Measurements from ENCODE around the gene CDR2L. TPM values are rescaled to one million over a fixed set of nuclear protein-coding genes. Genes with fewer than 3 reads are reported as not detected.

The CDR2L gene
- total RNA-seq, 1 experiment from 2014 or later: 3.4 TPM

DNA sequence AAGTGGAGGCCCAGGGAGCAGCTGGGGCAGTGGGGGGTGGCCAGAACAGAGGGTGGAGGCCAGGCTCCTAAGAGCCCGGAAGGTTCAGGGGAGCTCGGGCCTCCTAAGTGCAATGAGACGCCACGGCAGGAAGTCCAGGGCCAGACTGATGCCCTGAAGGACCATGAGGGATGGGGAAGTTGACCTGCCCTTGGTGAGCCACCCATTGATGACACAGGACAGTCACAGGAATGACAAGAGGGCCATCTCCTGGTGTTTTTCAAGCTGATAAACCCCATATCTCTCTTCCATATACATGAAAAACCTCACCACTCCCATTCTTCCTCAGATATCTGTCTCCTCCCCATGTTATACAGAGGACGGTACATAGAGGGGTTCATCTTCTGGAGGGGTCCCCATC lies 19.2 kb downstream of the CDR2L start:
- Mint-ChIP-seq H3K4me3 (ENCODE audit: unreplicated experiment) (no peak overlapping the region), H3K27ac (ENCODE audit: low read depth, unreplicated experiment) (no peak overlapping the region), H3K4me1 (ENCODE audit: insufficient read depth, unreplicated experiment) (no peaks in the 10 kb centered on the region), H3K27me3 (ENCODE audit: insufficient read depth, unreplicated experiment) (no peaks in the 10 kb centered on the region), H3K9me3 (ENCODE audit: unreplicated experiment) (no peaks in the 10 kb centered on the region), H3K36me3 (ENCODE audit: insufficient read depth, unreplicated experiment) (peaks cover 11% of the 10 kb centered on the region)
- TF ChIP-seq, protein P1, sequence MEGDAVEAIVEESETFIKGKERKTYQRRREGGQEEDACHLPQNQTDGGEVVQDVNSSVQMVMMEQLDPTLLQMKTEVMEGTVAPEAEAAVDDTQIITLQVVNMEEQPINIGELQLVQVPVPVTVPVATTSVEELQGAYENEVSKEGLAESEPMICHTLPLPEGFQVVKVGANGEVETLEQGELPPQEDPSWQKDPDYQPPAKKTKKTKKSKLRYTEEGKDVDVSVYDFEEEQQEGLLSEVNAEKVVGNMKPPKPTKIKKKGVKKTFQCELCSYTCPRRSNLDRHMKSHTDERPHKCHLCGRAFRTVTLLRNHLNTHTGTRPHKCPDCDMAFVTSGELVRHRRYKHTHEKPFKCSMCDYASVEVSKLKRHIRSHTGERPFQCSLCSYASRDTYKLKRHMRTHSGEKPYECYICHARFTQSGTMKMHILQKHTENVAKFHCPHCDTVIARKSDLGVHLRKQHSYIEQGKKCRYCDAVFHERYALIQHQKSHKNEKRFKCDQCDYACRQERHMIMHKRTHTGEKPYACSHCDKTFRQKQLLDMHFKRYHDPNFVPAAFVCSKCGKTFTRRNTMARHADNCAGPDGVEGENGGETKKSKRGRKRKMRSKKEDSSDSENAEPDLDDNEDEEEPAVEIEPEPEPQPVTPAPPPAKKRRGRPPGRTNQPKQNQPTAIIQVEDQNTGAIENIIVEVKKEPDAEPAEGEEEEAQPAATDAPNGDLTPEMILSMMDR (IDR thresholded peaks at IDR 0.05; ENCODE audit: unreplicated experiment): no peak
- intact Hi-C loops (cut with micrococcal nuclease): loop anchor here (1.0 kb wide), 1 partner anchor 45 kb away; no protein-coding TSS in a partner anchor
- no TSS peak for BruUV-seq (replicated peaks)
- peak; percentile 27 for DNase-seq (ENCODE audit: unreplicated experiment)
- POLR2A ChIA-PET: interaction anchor here (10.9 kb wide), 1 partner anchor 15 kb away, joined by 228 read pairs; the partner anchor contains the start of gene CDR2L
- CTCF ChIA-PET: interaction anchor here (0.6 to 2.8 kb wide), 3 partner anchors 26 to 372 kb away, joined by 3 to 16 read pairs (median 4); no protein-coding TSS in a partner anchor

DNA sequence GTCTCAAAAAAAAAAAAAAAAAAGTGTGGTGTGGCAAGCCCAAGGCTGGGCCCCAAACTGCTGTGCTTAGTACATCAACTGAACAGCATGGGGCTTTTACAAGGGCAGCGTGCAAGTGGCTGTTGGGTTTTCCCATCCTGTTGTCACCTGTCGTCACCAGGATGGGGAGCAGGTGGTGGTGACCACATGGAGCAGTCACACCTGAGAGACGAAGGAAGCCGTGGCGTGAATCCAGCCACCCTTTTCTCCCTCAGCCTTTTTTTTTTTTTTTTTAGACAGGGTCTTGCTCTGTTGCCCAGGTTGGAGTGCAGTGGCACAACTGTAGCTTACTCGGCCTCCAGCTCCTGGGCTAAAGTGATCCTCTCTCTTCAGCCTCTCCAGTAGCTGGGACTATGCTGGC lies 20.9 kb downstream of the CDR2L start:
- intact Hi-C loops (cut with micrococcal nuclease): no loop called here
- H3K4me3 Mint-ChIP-seq (ENCODE audit: unreplicated experiment): no peak overlapping the region
- no peaks in the 10 kb centered on the region for H3K9me3 Mint-ChIP-seq (ENCODE audit: unreplicated experiment)
- no peak for DNase-seq (ENCODE audit: unreplicated experiment)
- BruUV-seq (replicated peaks): no TSS peak
- H3K27me3 Mint-ChIP-seq (ENCODE audit: insufficient read depth, unreplicated experiment): no peaks in the 10 kb centered on the region
- ChIA-PET CTCF (interaction anchor here (1.3 kb wide), 1 partner anchor 47 kb away, joined by 3 read pairs; no protein-coding TSS in a partner anchor), POLR2A (interaction anchor here (0.6 to 10.9 kb wide), 2 partner anchors 17 to 193 kb away, joined by 4 to 228 read pairs; partner anchors contain the start of gene CDR2L)
- H3K4me1 Mint-ChIP-seq (ENCODE audit: insufficient read depth, unreplicated experiment): peaks cover 9% of the 10 kb centered on the region
- no peak overlapping the region for H3K27ac Mint-ChIP-seq (ENCODE audit: low read depth, unreplicated experiment)
- no peaks in the 10 kb centered on the region for H3K36me3 Mint-ChIP-seq (ENCODE audit: insufficient read depth, unreplicated experiment)
- TF ChIP-seq, protein P1 (IDR thresholded peaks at IDR 0.05; ENCODE audit: unreplicated experiment): no peak

DNA sequence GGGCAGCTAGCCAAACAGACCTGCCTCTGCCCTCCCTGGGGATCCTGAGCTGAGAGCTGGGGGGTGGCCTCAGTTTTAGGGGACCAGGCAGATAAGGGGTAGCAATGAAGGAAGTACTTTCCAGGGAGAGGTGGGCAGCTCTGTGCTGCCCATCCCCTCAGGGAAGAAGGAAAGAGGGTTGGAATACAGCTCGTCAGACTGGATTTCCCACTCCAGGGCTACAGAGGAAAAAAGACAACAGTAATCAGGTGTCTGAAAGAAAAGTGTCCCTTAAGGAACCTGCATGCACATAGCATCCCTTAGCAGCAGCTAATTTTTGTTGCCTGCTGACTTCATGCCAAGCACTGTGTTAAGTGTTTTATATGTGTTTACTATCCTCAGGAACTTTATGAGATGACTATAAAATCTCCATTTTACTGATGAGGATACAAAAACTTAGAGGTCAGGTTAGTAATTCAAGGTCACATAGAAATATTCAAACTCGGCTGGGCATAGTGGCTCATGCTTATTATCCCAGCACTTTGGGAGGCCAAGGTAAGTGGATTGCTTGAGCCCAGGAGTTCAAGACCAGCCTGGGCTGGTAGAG lies 21.8 kb downstream of the CDR2L start:
- no peak for DNase-seq (ENCODE audit: unreplicated experiment)
- Mint-ChIP-seq H3K9me3 (ENCODE audit: unreplicated experiment) (no peaks in the 10 kb centered on the region), H3K4me3 (ENCODE audit: unreplicated experiment) (no peak overlapping the region), H3K4me1 (ENCODE audit: insufficient read depth, unreplicated experiment) (peaks cover 17% of the 10 kb centered on the region), H3K36me3 (ENCODE audit: insufficient read depth, unreplicated experiment) (peaks cover 6% of the 10 kb centered on the region), H3K27me3 (ENCODE audit: insufficient read depth, unreplicated experiment) (no peaks in the 10 kb centered on the region), H3K27ac (ENCODE audit: low read depth, unreplicated experiment) (no peak overlapping the region)
- POLR2A ChIA-PET: interaction anchor here (10.9 kb wide), 1 partner anchor 17 kb away, joined by 228 read pairs; the partner anchor contains the start of gene CDR2L
- BruUV-seq (replicated peaks): no TSS peak
- intact Hi-C loops (cut with micrococcal nuclease): no loop called here
- TF ChIP-seq, protein P1 (IDR thresholded peaks at IDR 0.05; ENCODE audit: unreplicated experiment): no peak
- CTCF ChIA-PET: interaction anchor here (0.7 to 1.3 kb wide), 4 partner anchors 33 to 105 kb away, joined by 3 to 4 read pairs (median 3); no protein-coding TSS in a partner anchor

DNA sequence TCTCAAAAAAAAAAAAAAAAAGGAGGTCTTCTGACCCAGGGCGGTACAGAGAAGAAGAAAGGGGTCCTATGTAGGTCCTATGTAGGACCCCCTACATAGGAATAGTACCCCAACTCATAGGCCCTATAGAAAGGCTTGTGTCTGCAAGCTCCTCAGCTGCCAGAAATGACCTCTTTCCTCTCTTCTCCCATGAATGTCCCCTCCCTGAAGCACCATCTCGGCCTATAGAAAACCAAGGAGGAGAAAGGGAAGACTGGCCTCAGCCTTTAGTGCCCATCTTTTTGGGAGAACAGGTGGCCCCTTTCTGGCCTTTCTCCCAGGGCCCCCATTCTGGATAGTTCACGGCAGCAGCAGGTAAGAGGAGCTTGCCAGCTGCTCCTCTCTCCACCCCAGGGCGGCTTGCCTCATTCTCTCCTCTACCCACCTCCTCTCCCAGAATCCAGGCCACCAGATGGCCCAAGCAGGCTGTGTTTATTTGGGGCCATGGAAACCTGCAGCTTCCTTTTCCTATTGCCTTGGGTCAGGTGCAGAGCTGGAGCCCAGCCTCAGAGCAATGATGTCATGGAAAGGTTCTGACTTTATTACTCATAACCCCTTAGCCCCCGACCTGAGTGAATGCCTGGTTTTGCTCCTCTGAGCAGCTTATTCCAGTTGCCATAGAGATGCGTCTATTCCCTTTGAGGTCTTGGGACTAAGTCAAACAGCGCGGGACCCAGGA lies 23.4 kb downstream of the CDR2L start:
- DNase-seq (ENCODE audit: unreplicated experiment): peak; percentile 38
- Mint-ChIP-seq H3K4me3 (ENCODE audit: unreplicated experiment) (no peak overlapping the region), H3K9me3 (ENCODE audit: unreplicated experiment) (no peaks in the 10 kb centered on the region), H3K27ac (ENCODE audit: low read depth, unreplicated experiment) (no peak overlapping the region), H3K27me3 (ENCODE audit: insufficient read depth, unreplicated experiment) (no peaks in the 10 kb centered on the region), H3K36me3 (ENCODE audit: insufficient read depth, unreplicated experiment) (peaks cover 21% of the 10 kb centered on the region), H3K4me1 (ENCODE audit: insufficient read depth, unreplicated experiment) (peaks cover 22% of the 10 kb centered on the region)
- ChIA-PET POLR2A (interaction anchor here (0.6 to 10.9 kb wide), 15 partner anchors 10 to 252 kb away, joined by 3 to 228 read pairs (median 15); partner anchors contain the start of genes ATP5PD, CDR2L, FDXR and KCTD2), CTCF (interaction anchor here (0.5 to 4.2 kb wide), 7 partner anchors 10 to 401 kb away, joined by 3 to 67 read pairs (median 7); no protein-coding TSS in a partner anchor)
- BruUV-seq (replicated peaks): no TSS peak
- intact Hi-C loops (cut with micrococcal nuclease): no loop called here
- TF ChIP-seq, protein P1 (IDR thresholded peaks at IDR 0.05; ENCODE audit: unreplicated experiment): no peak
